HEK293 (cell line): ENCODE measurements around the gene PRSS12.

Experiments
- GLI4 ChIP-seq: fragments of 450-650 bp; formaldehyde crosslinking; IDR thresholded peaks from 2 replicates; pipeline ENCODE4 v1.5.1; 2016; ENCODE audit warnings: missing biosample characterization, missing genetic modification characterization
- MZF1 ChIP-seq: fragments of 450-650 bp; formaldehyde crosslinking; IDR thresholded peaks from 2 replicates; pipeline ENCODE4 v1.5.1; 2017; ENCODE audit warnings: missing biosample characterization, missing genetic modification characterization, borderline replicate concordance
- SETDB1 ChIP-seq: IDR thresholded peaks from one replicate; pipeline ENCODE4 v1.6.1; 2017; ENCODE audit warnings: mild to moderate bottlenecking, low read length, moderate library complexity, mixed read lengths; ENCODE audit not compliant: insufficient read length
- ZNF416 ChIP-seq: fragments of 450-650 bp; formaldehyde crosslinking; IDR thresholded peaks from 2 replicates; pipeline ENCODE4 v1.5.1; 2016; ENCODE audit warnings: missing biosample characterization, missing genetic modification characterization
- ZNF777 ChIP-seq: fragments of 450-650 bp; formaldehyde crosslinking; IDR thresholded peaks from 2 replicates; pipeline ENCODE4 v1.5.1; 2017; ENCODE audit warnings: missing biosample characterization, missing genetic modification characterization, borderline replicate concordance
- ZNF785 ChIP-seq: fragments of 450-650 bp; formaldehyde crosslinking; IDR thresholded peaks from 2 replicates; pipeline ENCODE4 v1.5.1; 2016; ENCODE audit warnings: missing biosample characterization, missing genetic modification characterization
- TF ChIP-seq, protein P1 (sequence below): fragments of 450-650 bp; formaldehyde crosslinking; IDR thresholded peaks from 2 replicates; pipeline ENCODE4 v1.5.1; 2016; ENCODE audit warnings: missing biosample characterization, missing genetic modification characterization
- TF ChIP-seq, protein P2 (sequence below): fragments of 450-650 bp; formaldehyde crosslinking; IDR thresholded peaks from 2 replicates; pipeline ENCODE4 v1.5.1; 2016; ENCODE audit warnings: missing biosample characterization, missing genetic modification characterization

DNA sequence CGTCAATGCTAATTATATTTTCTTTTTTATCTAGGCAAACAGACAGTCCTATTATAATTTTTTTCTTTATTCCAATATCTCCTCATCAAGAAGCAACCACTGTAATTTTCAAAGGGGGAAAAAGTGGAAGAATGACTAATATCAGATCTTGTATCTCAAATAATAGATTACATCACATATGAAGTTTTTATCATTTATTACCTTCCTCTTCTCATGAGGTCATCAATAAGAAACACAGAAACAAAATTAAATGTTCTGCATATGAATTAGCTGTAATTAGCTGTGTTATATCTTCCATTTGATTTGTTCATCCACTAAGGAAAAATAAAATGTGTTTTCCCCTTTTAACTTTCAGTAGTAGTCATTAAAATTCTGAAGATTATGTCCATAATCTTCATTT is 14.3 kb downstream of the PRSS12 start:
- TF ChIP-seq, protein P1, sequence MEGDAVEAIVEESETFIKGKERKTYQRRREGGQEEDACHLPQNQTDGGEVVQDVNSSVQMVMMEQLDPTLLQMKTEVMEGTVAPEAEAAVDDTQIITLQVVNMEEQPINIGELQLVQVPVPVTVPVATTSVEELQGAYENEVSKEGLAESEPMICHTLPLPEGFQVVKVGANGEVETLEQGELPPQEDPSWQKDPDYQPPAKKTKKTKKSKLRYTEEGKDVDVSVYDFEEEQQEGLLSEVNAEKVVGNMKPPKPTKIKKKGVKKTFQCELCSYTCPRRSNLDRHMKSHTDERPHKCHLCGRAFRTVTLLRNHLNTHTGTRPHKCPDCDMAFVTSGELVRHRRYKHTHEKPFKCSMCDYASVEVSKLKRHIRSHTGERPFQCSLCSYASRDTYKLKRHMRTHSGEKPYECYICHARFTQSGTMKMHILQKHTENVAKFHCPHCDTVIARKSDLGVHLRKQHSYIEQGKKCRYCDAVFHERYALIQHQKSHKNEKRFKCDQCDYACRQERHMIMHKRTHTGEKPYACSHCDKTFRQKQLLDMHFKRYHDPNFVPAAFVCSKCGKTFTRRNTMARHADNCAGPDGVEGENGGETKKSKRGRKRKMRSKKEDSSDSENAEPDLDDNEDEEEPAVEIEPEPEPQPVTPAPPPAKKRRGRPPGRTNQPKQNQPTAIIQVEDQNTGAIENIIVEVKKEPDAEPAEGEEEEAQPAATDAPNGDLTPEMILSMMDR (tag by site-specific recombination) = no peak
- TF ChIP-seq ZNF785 (tag by site-specific recombination) = no peak
- TF ChIP-seq MZF1 (tag by site-specific recombination) = no peak
- TF ChIP-seq ZNF416 = no peak
- no peak for TF ChIP-seq GLI4 (tag by site-specific recombination)
- TF ChIP-seq SETDB1 = no peak
- TF ChIP-seq, protein P2, sequence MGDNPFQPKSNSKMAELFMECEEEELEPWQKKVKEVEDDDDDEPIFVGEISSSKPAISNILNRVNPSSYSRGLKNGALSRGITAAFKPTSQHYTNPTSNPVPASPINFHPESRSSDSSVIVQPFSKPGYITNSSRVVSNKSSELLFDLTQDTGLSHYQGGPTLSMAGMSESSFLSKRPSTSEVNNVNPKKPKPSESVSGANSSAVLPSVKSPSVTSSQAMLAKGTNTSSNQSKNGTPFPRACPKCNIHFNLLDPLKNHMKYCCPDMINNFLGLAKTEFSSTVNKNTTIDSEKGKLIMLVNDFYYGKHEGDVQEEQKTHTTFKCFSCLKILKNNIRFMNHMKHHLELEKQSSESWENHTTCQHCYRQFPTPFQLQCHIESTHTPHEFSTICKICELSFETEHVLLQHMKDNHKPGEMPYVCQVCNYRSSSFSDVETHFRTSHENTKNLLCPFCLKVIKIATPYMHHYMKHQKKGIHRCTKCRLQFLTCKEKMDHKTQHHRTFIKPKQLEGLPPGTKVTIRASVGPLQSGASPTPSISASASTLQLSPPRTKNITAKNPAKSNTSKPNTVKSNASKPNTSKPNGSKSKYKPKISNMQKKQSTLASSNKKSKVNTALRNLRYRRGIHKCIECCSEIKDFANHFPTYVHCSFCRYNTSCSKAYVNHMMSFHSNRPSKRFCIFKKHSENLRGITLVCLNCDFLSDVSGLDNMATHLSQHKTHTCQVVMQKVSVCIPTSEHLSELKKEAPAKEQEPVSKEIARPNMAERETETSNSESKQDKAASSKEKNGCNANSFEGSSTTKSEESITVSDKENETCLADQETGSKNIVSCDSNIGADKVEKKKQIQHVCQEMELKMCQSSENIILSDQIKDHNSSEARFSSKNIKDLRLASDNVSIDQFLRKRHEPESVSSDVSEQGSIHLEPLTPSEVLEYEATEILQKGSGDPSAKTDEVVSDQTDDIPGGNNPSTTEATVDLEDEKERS (tag by site-specific recombination) = no peak
- no peak for TF ChIP-seq ZNF777 (tag by site-specific recombination)
